Karpas-422 (cell line): ENCODE results near the gene GOLGA5. TPM values are rescaled to one million over a fixed set of nuclear protein-coding genes. Genes with fewer than 3 reads are reported as not detected.
A peak's percentile ranks its signal among the peaks of the same experiment; 100 is the strongest.

Experiments used
- DNase-seq: peaks from one replicate; pipeline ENCODE4 v3.0.0-alpha.2; 2015
- H2AFZ ChIP-seq: fragments of 200-600 bp; sonication (generic); 2 replicates; pipeline ENCODE4 v1.6.1; 2014; ENCODE audit warnings: antibody characterized with exemption, low read length, mixed read lengths
- H3K27ac ChIP-seq: fragments of 200-600 bp; sonication (generic); 2 replicates; pipeline ENCODE4 v1.5.1; 2014; ENCODE audit warnings: mild to moderate bottlenecking, low read length, moderate library complexity
- H3K27me3 ChIP-seq: fragments of 200-600 bp; sonication (generic); 2 replicates; pipeline ENCODE4 v1.6.1; 2014; ENCODE audit warnings: low read length, mixed read lengths
- H3K36me3 ChIP-seq: fragments of 200-600 bp; sonication (generic); 2 replicates; pipeline ENCODE4 v1.6.1; 2014; ENCODE audit warnings: low read length, mixed read lengths; ENCODE audit not compliant: insufficient read depth
- H3K4me1 ChIP-seq: fragments of 200-600 bp; sonication (generic); 2 replicates; pipeline ENCODE4 v1.6.1; 2014; ENCODE audit warnings: mild to moderate bottlenecking, low read length, mixed read lengths
- H3K4me2 ChIP-seq: fragments of 200-600 bp; sonication (generic); 2 replicates; pipeline ENCODE4 v1.6.1; 2014; ENCODE audit warnings: low read length, low read depth, mild to moderate bottlenecking; ENCODE audit not compliant: poor library complexity, severe bottlenecking
- H3K4me3 ChIP-seq: fragments of 200-600 bp; sonication (generic); 2 replicates; pipeline ENCODE4 v1.5.1; 2014; ENCODE audit warnings: mild to moderate bottlenecking, antibody characterized with exemption, low read length, mixed read lengths
- H3K79me2 ChIP-seq: fragments of 200-600 bp; sonication (generic); 2 replicates; pipeline ENCODE4 v1.6.1; 2014; ENCODE audit warnings: mild to moderate bottlenecking, low read length, mixed read lengths
- H3K9ac ChIP-seq: fragments of 200-600 bp; sonication (generic); 2 replicates; pipeline ENCODE4 v1.6.0; 2014; ENCODE audit warnings: low read length
- H3K9me2 ChIP-seq: fragments of 200-600 bp; sonication (generic), shearing (Covaris generic); replicated peaks from 2 replicates; pipeline ENCODE4 v1.6.0; 2014; ENCODE audit warnings: mild to moderate bottlenecking, low read length, moderate library complexity; ENCODE audit not compliant: insufficient read depth
- H3K9me3 ChIP-seq: fragments of 300-700, 200-600 bp; sonication (generic); 2 replicates; pipeline ENCODE4 v1.6.1; 2014; ENCODE audit warnings: low read length, mixed read lengths
- H4K20me1 ChIP-seq: fragments of 200-600 bp; sonication (generic); 2 replicates; pipeline ENCODE4 v1.6.1; 2014; ENCODE audit warnings: mild to moderate bottlenecking, antibody characterized with exemption, low read length, low read depth; ENCODE audit not compliant: insufficient read depth
- total RNA-seq: library from RNA; depleted of rRNA; stranded (reverse); fragments of >200 nt; shearing (Covaris generic); gene quantifications from 2 replicates; pipeline ENCODE4 v1.2.3, GENCODE V29; 2014; ENCODE audit warnings: low replicate concordance

The GOLGA5 gene
- total RNA-seq, 1 experiment from 2014 or later: 50.6 TPM

DNA sequence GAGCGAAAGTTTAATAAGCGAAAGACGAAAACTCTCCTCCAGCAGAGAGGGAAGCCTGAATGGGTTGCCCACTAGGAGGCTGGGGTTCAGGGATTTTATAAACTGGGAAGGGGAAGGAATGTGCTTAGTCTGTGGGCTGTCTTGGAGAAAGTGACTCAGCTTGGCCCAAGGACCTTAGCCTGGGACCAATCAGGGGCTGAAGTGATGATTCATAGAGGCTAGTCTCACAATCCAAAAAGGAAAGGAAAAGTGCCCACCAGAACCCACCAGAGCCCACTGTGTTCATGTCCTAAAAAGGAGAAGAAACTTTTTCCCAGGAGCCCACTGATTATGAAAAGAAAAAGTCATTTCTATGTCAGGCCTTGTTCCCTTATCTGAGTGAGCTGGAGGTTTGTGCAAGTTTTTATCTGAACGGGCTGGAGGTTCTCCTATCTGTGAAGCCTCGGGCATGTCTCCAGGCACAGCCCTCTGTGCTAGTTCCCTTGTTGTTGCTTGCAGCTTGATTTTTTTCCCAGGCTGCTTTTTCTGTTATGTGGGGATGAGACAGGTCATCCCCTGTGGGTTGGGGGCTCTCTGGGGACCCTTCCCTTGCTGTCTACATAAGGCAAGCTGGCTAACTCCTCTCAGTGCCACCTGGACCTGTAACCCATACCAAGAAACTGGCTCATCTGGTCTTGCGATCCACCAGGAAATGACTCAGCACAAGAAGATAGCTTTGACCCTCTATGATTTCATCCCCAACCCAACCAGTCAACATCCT is 8.3 kb upstream of the GOLGA5 start:
- no peak for DNase-seq
- Histone ChIP-seq H4K20me1 (no peaks in the 10 kb centered on the region), H3K9ac (no peak overlapping the region), H3K79me2 (no peaks in the 10 kb centered on the region), H3K4me2 (no peak overlapping the region), H3K4me3 (no peak overlapping the region), H3K9me3 (no peaks in the 10 kb centered on the region; the same call in 1 of the 2 replicates), H2AFZ (no peak overlapping the region), H3K4me1 (peaks cover 4% of the 10 kb centered on the region; the same call in 1 of the 2 replicates), H3K27ac (no peak overlapping the region), H3K9me2 (no peaks in the 10 kb centered on the region), H3K27me3 (no peaks in the 10 kb centered on the region), H3K36me3 (no peaks in the 10 kb centered on the region)

- Histone ChIP-seq H3K4me1 (peaks cover 4% of the 10 kb centered on the region; the same call in 1 of the 2 replicates), H2AFZ (no peak overlapping the region), H3K9me2 (no peaks in the 10 kb centered on the region), H3K27me3 (no peaks in the 10 kb centered on the region), H3K79me2 (no peaks in the 10 kb centered on the region), H3K27ac (no peak overlapping the region), H3K9me3 (no peaks in the 10 kb centered on the region; the same call in 1 of the 2 replicates), H3K4me2 (no peak overlapping the region), H3K4me3 (no peak overlapping the region), H3K9ac (no peak overlapping the region), H4K20me1 (no peaks in the 10 kb centered on the region), H3K36me3 (no peaks in the 10 kb centered on the region)
- DNase-seq: no peak
These were observed 7.7 kb upstream of the GOLGA5 start for GRCh38 chr14:92786427-92786756.

DNA sequence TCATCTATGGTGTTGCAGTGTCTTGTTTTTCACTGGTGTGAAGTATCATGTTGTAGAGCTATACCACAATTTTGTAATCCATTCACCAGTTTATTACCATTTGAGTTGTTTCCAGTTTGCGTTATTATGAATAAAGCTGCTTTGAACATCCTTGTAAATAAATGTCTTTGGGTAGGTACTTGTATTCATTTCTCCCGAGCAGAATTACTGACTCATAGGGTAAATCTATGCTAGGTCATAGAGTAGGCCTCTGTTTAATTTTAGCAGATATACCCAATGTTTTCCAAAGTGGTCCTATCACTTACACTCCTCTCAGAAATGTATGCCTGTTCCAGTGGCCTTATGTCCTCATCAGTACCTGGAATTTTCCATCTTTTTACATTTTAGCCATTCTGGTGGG is 6.6 kb upstream of the GOLGA5 start:
- H3K4me1 ChIP-seq: peaks cover 4% of the 10 kb centered on the region; the same call in 1 of the 2 replicates
- DNase-seq: no peak
- no peaks in the 10 kb centered on the region for H3K36me3 ChIP-seq
- no peaks in the 10 kb centered on the region for H4K20me1 ChIP-seq
- no peak overlapping the region for H3K9ac ChIP-seq
- H3K9me3 ChIP-seq: no peaks in the 10 kb centered on the region; the same call in 1 of the 2 replicates
- no peak overlapping the region for H3K27ac ChIP-seq
- H3K4me3 ChIP-seq: no peak overlapping the region
- H3K27me3 ChIP-seq: no peaks in the 10 kb centered on the region
- no peaks in the 10 kb centered on the region for H3K9me2 ChIP-seq
- H2AFZ ChIP-seq: no peak overlapping the region
- no peaks in the 10 kb centered on the region for H3K79me2 ChIP-seq
- no peak overlapping the region for H3K4me2 ChIP-seq

- Histone ChIP-seq H3K9ac (no peak overlapping the region), H3K4me3 (no peak overlapping the region), H2AFZ (no peak overlapping the region), H3K27ac (no peak overlapping the region), H4K20me1 (no peaks in the 10 kb centered on the region), H3K27me3 (peaks cover 3% of the 10 kb centered on the region; the same call in 1 of the 2 replicates), H3K79me2 (peaks cover 4% of the 10 kb centered on the region), H3K36me3 (no peaks in the 10 kb centered on the region; the same call in 1 of the 2 replicates), H3K4me2 (no peak overlapping the region), H3K9me2 (no peaks in the 10 kb centered on the region), H3K4me1 (peaks cover 7% of the 10 kb centered on the region), H3K9me3 (peaks cover 10% of the 10 kb centered on the region)
- no peak for DNase-seq
These were observed 4.5 kb upstream of the GOLGA5 start for GRCh38 chr14:92789457-92790089.

- H3K4me1 ChIP-seq: peaks cover 22% of the 10 kb centered on the region
- H3K9ac ChIP-seq: no peak overlapping the region
- peaks cover 13% of the 10 kb centered on the region for H3K36me3 ChIP-seq
- 0 out of 2 replicates have a peak overlapping the region, but pooled peaks have one; percentile 67 for H2AFZ ChIP-seq
- H3K27me3 ChIP-seq: peaks cover 3% of the 10 kb centered on the region; the same call in 1 of the 2 replicates
- no peaks in the 10 kb centered on the region for H4K20me1 ChIP-seq
- peaks cover 10% of the 10 kb centered on the region for H3K9me3 ChIP-seq
- no peaks in the 10 kb centered on the region for H3K9me2 ChIP-seq
- H3K27ac ChIP-seq: no peak overlapping the region
- 0 out of 2 replicates have a peak overlapping the region, but pooled peaks have one; percentile 38 for H3K4me3 ChIP-seq
- H3K79me2 ChIP-seq: peaks cover 34% of the 10 kb centered on the region
- DNase-seq: no peak
- no peak overlapping the region for H3K4me2 ChIP-seq
These were observed 1.2 kb upstream of the GOLGA5 start for GRCh38 chr14:92792885-92793284.

DNA sequence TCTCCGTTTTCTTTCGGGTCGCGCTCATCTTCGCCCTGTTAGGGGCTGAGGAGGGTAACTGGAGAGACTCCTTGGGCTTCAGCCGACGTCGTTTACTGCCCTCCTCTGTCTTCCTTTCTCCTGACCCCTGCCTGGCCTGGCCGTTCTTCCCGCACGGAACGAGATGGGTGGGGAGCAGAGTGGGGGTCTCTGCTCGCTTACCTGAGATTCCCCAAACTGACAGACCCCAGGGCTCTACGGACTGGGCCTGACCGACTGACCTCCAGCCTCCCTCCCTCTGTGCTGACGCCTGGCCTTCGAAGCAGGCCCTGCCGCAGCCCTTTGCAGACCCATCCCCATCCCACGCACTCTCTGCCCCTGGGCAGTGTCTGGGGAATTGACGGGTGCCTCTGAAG is 439 bp downstream of the GOLGA5 start:
- Histone ChIP-seq H3K27ac (peak overlapping the region; percentile 51), H2AFZ (peak overlapping the region; percentile 51; the same call in 1 of the 2 replicates), H3K27me3 (peaks cover 3% of the 10 kb centered on the region; the same call in 1 of the 2 replicates), H3K4me3 (peak overlapping the region; percentile 96), H3K4me2 (peak overlapping the region; percentile 92), H3K9ac (peak overlapping the region; percentile 92), H3K36me3 (peaks cover 23% of the 10 kb centered on the region), H3K79me2 (peaks cover 46% of the 10 kb centered on the region), H3K4me1 (peaks cover 18% of the 10 kb centered on the region), H4K20me1 (no peaks in the 10 kb centered on the region), H3K9me2 (no peaks in the 10 kb centered on the region), H3K9me3 (peaks cover 10% of the 10 kb centered on the region)
- DNase-seq: peak; percentile 55

DNA sequence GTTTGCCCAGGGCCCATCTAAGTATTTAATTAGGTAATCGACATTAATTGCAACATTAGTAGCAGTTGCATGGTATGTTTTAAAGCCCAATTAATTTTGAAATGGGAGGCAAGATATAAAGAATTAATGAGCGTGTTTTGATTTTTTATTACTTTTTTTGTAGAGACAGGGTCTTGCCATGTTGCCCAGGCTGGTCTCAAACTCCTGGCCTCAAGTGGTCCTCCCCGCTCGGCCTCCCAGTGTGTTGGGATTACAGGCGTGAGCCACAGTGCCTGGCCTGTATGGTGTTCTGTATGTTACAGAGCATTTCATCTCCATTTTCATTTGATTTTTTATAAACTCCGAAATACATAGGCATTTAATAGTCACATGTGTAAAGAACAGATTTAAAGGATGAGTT is 856 bp downstream of the GOLGA5 start:
- Histone ChIP-seq H3K9ac (peak overlapping the region; percentile 92), H3K4me3 (peak overlapping the region; percentile 96), H3K27ac (peak overlapping the region; percentile 51), H4K20me1 (no peaks in the 10 kb centered on the region), H3K36me3 (peaks cover 23% of the 10 kb centered on the region), H3K79me2 (peaks cover 50% of the 10 kb centered on the region), H3K9me3 (peaks cover 10% of the 10 kb centered on the region), H3K4me1 (peaks cover 22% of the 10 kb centered on the region), H3K27me3 (peaks cover 3% of the 10 kb centered on the region; the same call in 1 of the 2 replicates), H3K9me2 (no peaks in the 10 kb centered on the region), H3K4me2 (peak overlapping the region; percentile 92), H2AFZ (no peak overlapping the region)
- no peak for DNase-seq

DNA sequence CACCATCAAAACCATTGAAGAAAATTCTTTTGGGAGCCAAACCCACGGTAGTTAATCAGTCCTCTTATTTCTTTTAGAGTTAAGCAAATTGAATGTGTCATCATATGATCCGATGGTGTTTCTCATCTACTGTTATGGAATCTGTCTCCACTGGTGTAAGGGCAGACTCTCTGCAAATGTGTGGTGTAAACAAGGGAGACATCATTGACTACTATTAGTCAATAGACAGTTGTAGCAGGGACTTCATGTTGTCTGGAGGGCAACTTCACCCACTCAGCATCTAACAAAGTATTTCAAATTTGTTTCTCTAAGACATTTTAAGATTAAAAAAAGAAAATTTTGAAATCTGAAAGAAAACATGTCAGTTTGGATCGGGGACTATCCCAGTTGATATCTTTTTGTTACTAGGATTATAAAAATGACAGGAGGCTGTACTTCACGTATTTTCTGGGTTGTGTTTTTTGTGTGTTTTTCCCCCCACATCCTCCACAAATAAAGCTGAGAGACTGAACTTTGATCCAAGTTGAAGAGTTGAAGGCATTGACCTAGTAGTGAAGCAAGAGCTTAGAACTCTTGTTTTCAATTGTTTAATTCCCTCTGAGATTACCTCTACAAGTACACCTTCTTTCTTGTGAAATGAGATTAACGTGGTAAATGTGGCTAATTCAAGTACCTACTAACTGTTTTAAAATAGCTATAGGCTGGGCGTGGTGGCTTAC is 4.0 kb downstream of the GOLGA5 start:
- no peak overlapping the region for H3K4me3 ChIP-seq
- no peaks in the 10 kb centered on the region for H4K20me1 ChIP-seq
- no peak overlapping the region for H3K9ac ChIP-seq
- peaks cover 36% of the 10 kb centered on the region for H3K36me3 ChIP-seq
- no peak overlapping the region for H2AFZ ChIP-seq
- H3K79me2 ChIP-seq: peaks cover 80% of the 10 kb centered on the region
- peaks cover 6% of the 10 kb centered on the region for H3K9me3 ChIP-seq
- H3K27ac ChIP-seq: no peak overlapping the region
- peaks cover 30% of the 10 kb centered on the region for H3K4me1 ChIP-seq
- H3K9me2 ChIP-seq: no peaks in the 10 kb centered on the region
- peaks cover under 1% of the 10 kb centered on the region; the same call in 1 of the 2 replicates for H3K27me3 ChIP-seq
- H3K4me2 ChIP-seq: no peak overlapping the region
- no peak for DNase-seq
